SU-DHL-6 (cell line): Measurements from ENCODE around the gene ITGA7.

ENCODE experiments used
- H2AFZ ChIP-seq: fragments of 200-600 bp; sonication (generic); 2 replicates; pipeline ENCODE4 v1.6.1; 2014; ENCODE audit warnings: low read depth, mild to moderate bottlenecking, moderate library complexity, mixed read lengths, antibody characterized with exemption, low read length; ENCODE audit not compliant: severe bottlenecking
- H3F3A ChIP-seq: fragments of 200-600 bp; shearing (Covaris generic); 2 replicates; pipeline ENCODE4 v1.6.0; 2016; ENCODE audit warnings: antibody characterized with exemption, mild to moderate bottlenecking; ENCODE audit not compliant: insufficient read depth
- H3K27ac ChIP-seq: fragments of 200-600 bp; sonication (generic); 2 replicates; pipeline ENCODE4 v1.5.1; 2016; ENCODE audit warnings: low read depth, mild to moderate bottlenecking, low read length, moderate library complexity, mixed read lengths
- H3K27me3 ChIP-seq: fragments of 200-600 bp; sonication (generic), shearing (Covaris generic); 2 replicates; pipeline ENCODE4 v1.6.0; 2014; ENCODE audit warnings: mild to moderate bottlenecking, low read length
- H3K36me3 ChIP-seq: fragments of 200-600 bp; sonication (generic); 2 replicates; pipeline ENCODE4 v1.6.1; 2014; ENCODE audit warnings: mild to moderate bottlenecking, low read length, mixed read lengths
- H3K4me2 ChIP-seq: fragments of 300-600, 200-600 bp; shearing (Covaris generic), sonication (generic); 2 replicates; pipeline ENCODE4 v1.6.0; 2014; ENCODE audit warnings: low read length, low read depth, mild to moderate bottlenecking; ENCODE audit not compliant: poor library complexity, severe bottlenecking
- H3K4me3 ChIP-seq: fragments of 200-600 bp; sonication (generic); 2 replicates; pipeline ENCODE4 v1.5.1; 2014; ENCODE audit warnings: antibody characterized with exemption, low read length, mild to moderate bottlenecking, mixed read lengths; ENCODE audit not compliant: insufficient read depth, poor library complexity, severe bottlenecking
- H3K79me2 ChIP-seq: fragments of 200-600 bp; sonication (generic); 2 replicates; pipeline ENCODE4 v1.6.1; 2014; ENCODE audit warnings: mild to moderate bottlenecking, low read length, moderate library complexity; ENCODE audit not compliant: insufficient read depth
- H3K9ac ChIP-seq: fragments of 200-600 bp; sonication (generic); 2 replicates; pipeline ENCODE4 v1.7.0; 2014; ENCODE audit warnings: mild to moderate bottlenecking, low read length
- H3K9me2 ChIP-seq: fragments of 200-600 bp; sonication (generic); replicated peaks from 2 replicates; pipeline ENCODE4 v1.6.1; 2014; ENCODE audit warnings: low read length; ENCODE audit not compliant: insufficient read depth
- H3K9me3 ChIP-seq: fragments of 200-600 bp; sonication (generic); 2 replicates; pipeline ENCODE4 v1.6.1; 2014; ENCODE audit warnings: low read length, mixed read lengths; ENCODE audit not compliant: insufficient read depth
- H4K20me1 ChIP-seq: fragments of 200-600 bp; sonication (generic); 2 replicates; pipeline ENCODE4 v1.6.1; 2014; ENCODE audit warnings: low read depth, mild to moderate bottlenecking, antibody characterized with exemption, low read length, moderate library complexity, mixed read lengths
- CTCF ChIP-seq: fragments of 200-600 bp; sonication (generic); IDR thresholded peaks from one replicate; pipeline ENCODE4 v1.5.1; 2017; ENCODE audit warnings: antibody characterized with exemption, mild to moderate bottlenecking, low read length, moderate library complexity; ENCODE audit not compliant: insufficient read depth, poor library complexity, severe bottlenecking
- EZH2phosphoT487 ChIP-seq: fragments of 200-600 bp; sonication (generic), shearing (Covaris generic); conservative IDR thresholded peaks from 2 replicates; pipeline ENCODE4 v1.6.1; 2018; ENCODE audit warnings: mild to moderate bottlenecking, antibody characterized with exemption, low read length, moderate library complexity, mixed read lengths

Gene ITGA7

GRCh38 chr12:55733858-55734257, 26.2 kb upstream of the ITGA7 start:
- Histone ChIP-seq H3K9me3 (no peaks in the 10 kb centered on the region), H3K36me3 (no peaks in the 10 kb centered on the region), H3K27me3 (no peaks in the 10 kb centered on the region), H2AFZ (no peak overlapping the region), H3K9me2 (no peaks in the 10 kb centered on the region), H3K9ac (no peak overlapping the region), H3K4me2 (no peak overlapping the region), H3K79me2 (no peaks in the 10 kb centered on the region), H3K4me3 (no peak overlapping the region), H4K20me1 (no peaks in the 10 kb centered on the region), H3K27ac (no peak overlapping the region), H3F3A (peaks cover 15% of the 10 kb centered on the region)
- TF ChIP-seq EZH2phosphoT487 (no peak), CTCF (no peak)

- Histone ChIP-seq H3F3A (peaks cover 15% of the 10 kb centered on the region; the same call in 1 of the 2 replicates), H3K9me2 (no peaks in the 10 kb centered on the region), H3K27ac (no peak overlapping the region), H3K4me3 (no peak overlapping the region), H3K79me2 (0 out of 2 replicates have a peak, but pooled peaks cover 4% of the 10 kb centered on the region), H3K4me2 (no peak overlapping the region), H3K9me3 (no peaks in the 10 kb centered on the region), H3K27me3 (no peaks in the 10 kb centered on the region), H3K9ac (no peak overlapping the region), H2AFZ (no peak overlapping the region), H4K20me1 (no peaks in the 10 kb centered on the region), H3K36me3 (no peaks in the 10 kb centered on the region)
- TF ChIP-seq CTCF (no peak), EZH2phosphoT487 (no peak)
These were observed 25.4 kb upstream of the ITGA7 start for GRCh38 chr12:55733021-55733555.

- Histone ChIP-seq H2AFZ (no peak overlapping the region), H3F3A (peaks cover 20% of the 10 kb centered on the region; the same call in 1 of the 2 replicates), H3K9me2 (no peaks in the 10 kb centered on the region), H3K79me2 (0 out of 2 replicates have a peak, but pooled peaks cover 6% of the 10 kb centered on the region), H3K4me2 (no peak overlapping the region), H3K4me3 (no peak overlapping the region), H3K9ac (no peak overlapping the region), H3K36me3 (no peaks in the 10 kb centered on the region), H3K9me3 (no peaks in the 10 kb centered on the region), H3K27me3 (no peaks in the 10 kb centered on the region), H4K20me1 (no peaks in the 10 kb centered on the region), H3K27ac (no peak overlapping the region)
- TF ChIP-seq CTCF = no peak
- no peak for TF ChIP-seq EZH2phosphoT487
These were observed 24.6 kb upstream of the ITGA7 start for GRCh38 chr12:55732288-55732687.
